ENCODE data around the gene KIN.

GRCh38 chr10:7718685-7719084, 69.1 kb downstream of the KIN start:
- TF ChIP-seq REST (tag by site-specific recombination; IDR thresholded peaks at IDR 0.05) (no peak), CTCF (tag by site-specific recombination; IDR thresholded peaks at IDR 0.05) (no peak), ZNF133 (tag by site-specific recombination; IDR thresholded peaks at IDR 0.05) (no peak), ZNF184 (tag by site-specific recombination; IDR thresholded peaks at IDR 0.05) (no peak), ZBTB44 (tag by site-specific recombination; IDR thresholded peaks at IDR 0.05) (no peak)
